SH-SY5Y (cell line): ENCODE measurements around the gene MAN2B2.

Source experiments
- GATA2 ChIP-seq: IDR thresholded peaks from 2 replicates; pipeline ENCODE4 v1.6.1; 2011; ENCODE audit warnings: mild to moderate bottlenecking, low read depth, low read length
- GATA3 ChIP-seq: IDR thresholded peaks from 2 replicates; pipeline ENCODE4 v1.6.1; 2011; ENCODE audit warnings: low read depth, mild to moderate bottlenecking, low read length, moderate library complexity

DNA sequence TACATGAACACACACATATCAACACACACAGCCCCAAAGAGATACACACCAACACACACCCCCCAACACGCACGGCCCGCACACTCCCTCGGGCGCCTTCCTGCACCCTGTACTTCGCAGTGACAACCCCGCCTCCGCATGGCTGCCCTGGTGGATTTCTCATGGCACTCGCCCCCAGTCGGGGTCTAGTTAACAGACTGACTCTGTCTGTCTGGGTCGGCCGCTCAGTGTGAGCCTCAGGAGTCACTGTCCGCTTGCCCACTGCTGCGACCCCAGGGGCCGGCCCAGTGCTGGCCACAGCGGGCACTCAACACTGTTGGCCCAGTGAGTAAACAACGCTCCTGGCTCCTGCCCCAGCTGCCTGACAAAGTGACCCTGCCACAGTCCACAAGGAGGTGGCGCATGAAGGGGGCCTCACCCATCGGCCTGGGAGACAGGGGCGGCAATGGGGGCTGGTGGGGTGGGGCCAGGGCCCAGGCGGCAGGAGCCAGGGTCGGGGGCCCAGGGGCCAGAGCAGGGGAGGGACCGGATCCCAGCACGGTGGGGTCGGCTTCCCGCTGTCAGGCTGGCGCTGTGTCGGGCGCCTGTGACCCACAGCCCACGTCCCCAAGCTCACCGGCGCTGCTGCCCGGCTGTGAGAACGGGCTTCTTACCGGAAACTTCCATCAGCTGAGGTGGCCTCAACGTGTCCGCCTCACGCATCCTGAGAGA is 40.2 kb upstream of the MAN2B2 start:
- TF ChIP-seq GATA2 (no peak), GATA3 (no peak)
